Spleen (tissue), 13 donors: ENCODE data around the gene TBC1D32. TPM values are rescaled to one million over a fixed set of nuclear protein-coding genes. Genes with fewer than 3 reads are reported as not detected.
A peak's percentile ranks its signal among the peaks of the same experiment; 100 is the strongest.
"Not testable (repeated sequence)": the region's sequence is repeated elsewhere in the genome, so short reads cannot be mapped to it uniquely, and the experiment has no call there.

Experiments
- DNase-seq: peaks from one replicate; pipeline ENCODE4 v3.0.0-alpha.2; 2020
- H3K27ac ChIP-seq, 8 donors: fragments of 200-600 bp; sonication (generic) in 7 of 8; 1 replicate in 4 of 8; 2 replicates in 4 of 8; pipeline versions ENCODE4 v1.5.0 to v1.8.0; 2016 to 2021; ENCODE audit warnings: inconsistent platforms in 4 of 8, mild to moderate bottlenecking in 4 of 8, moderate library complexity in 1 of 8
- H3K27me3 ChIP-seq, 7 donors: fragments of 200-600 bp; sonication (generic) in 6 of 7; replicated peaks in 1 of 7; 1 replicate in 4 of 7; 2 replicates in 3 of 7; pipeline versions ENCODE4 v1.5.0 to v1.8.0; 2016 to 2021; ENCODE audit warnings: inconsistent platforms in 3 of 7, mild to moderate bottlenecking in 1 of 7
- H3K36me3 ChIP-seq, 6 donors: fragments of 200-600 bp; sonication (generic) in 5 of 6; 1 replicate in 4 of 6; 2 replicates in 2 of 6; pipeline versions ENCODE4 v1.5.0 to v1.8.0; 2016 to 2021; ENCODE audit warnings: inconsistent platforms in 2 of 6
- H3K4me1 ChIP-seq, 6 donors: fragments of 200-600 bp; sonication (generic) in 5 of 6; 1 replicate in 3 of 6; 2 replicates in 3 of 6; pipeline versions ENCODE4 v1.5.0 to v1.8.0; 2016 to 2021; ENCODE audit warnings: inconsistent platforms in 3 of 6
- H3K4me3 ChIP-seq, 8 donors: fragments of 200-600 bp; sonication (generic) in 7 of 8; 1 replicate in 4 of 8; 2 replicates in 4 of 8; pipeline versions ENCODE4 v1.5.0 to v1.8.0; 2016 to 2021; ENCODE audit warnings: inconsistent platforms in 4 of 8, mild to moderate bottlenecking in 4 of 8, moderate library complexity in 2 of 8
- H3K9me3 ChIP-seq, 8 donors: fragments of 200-600 bp; sonication (generic) in 7 of 8; 1 replicate in 4 of 8; 2 replicates in 4 of 8; pipeline versions ENCODE4 v1.5.0 to v1.8.0; 2016 to 2021; ENCODE audit warnings: inconsistent platforms in 4 of 8
- CTCF ChIP-seq, 11 experiments: fragments of 200-600 bp in 7 of 11; fragments of 450-650 bp in 4 of 11; sonication (generic) in 4 of 11; IDR thresholded peaks in 8 of 11; conservative IDR thresholded peaks in 3 of 11; 1 replicate in 7 of 11; 2 replicates in 4 of 11; pipeline versions ENCODE4 v1.4.0 to v1.8.0; 2016 to 2021; ENCODE audit warnings: antibody characterized with exemption in 11 of 11, inconsistent platforms in 4 of 11, mild to moderate bottlenecking in 1 of 11
- POLR2A ChIP-seq, 3 donors: fragments of 450-650 bp; IDR thresholded peaks; one replicate each; pipeline ENCODE4 v1.5.1; 2017; ENCODE audit warnings: antibody characterized with exemption in 3 of 3, mild to moderate bottlenecking in 1 of 3
- POLR2AphosphoS5 ChIP-seq, 3 donors: sonication (generic); formaldehyde crosslinking; IDR thresholded peaks; one replicate each; pipeline ENCODE4 v1.5.1; 2017; ENCODE audit warnings: antibody characterized with exemption in 3 of 3
- WGBS, 5 donors: extraction: QIAGEN DNeasy Blood & Tissue Kit in 3 of 5; methylation state at CpG; one replicate each; pipeline versions ENCODE4 v1.1.5 to v1.1.7; 2013 to 2018; 5-methylcytosine and 5-hydroxymethylcytosine counted together
- intact Hi-C: fragments of 100-400 bp; cut with DNase I; formaldehyde crosslinking; loops from one replicate; pipeline ENCODE4 v1.15.0; 2023; ENCODE audit warnings: low total_unique reads
- long read RNA-seq, 2 donors: transcript quantifications; one replicate each; lab custom pipeline, GENCODE V29; 2026
- polyA plus RNA-seq, 3 donors: library from polyadenylated mRNA; stranded (reverse); fragments of 200-250 nt; gene quantifications; one replicate each; pipeline ENCODE4 v1.2.1, GENCODE V29; 2013
- total RNA-seq, 7 donors: library from RNA; depleted of rRNA in 3 of 7; stranded (reverse); fragments of >200 nt in 3 of 7; fragmentation: NEBNext Ultra II Directional in 4 of 7; extraction: Animal tissue kit (Norgen Biotek cat#: 25700) in 4 of 7; gene quantifications; one replicate each; pipeline versions ENCODE4 v1.1.0 to v1.2.1, GENCODE V29; 2016 to 2021
- donor health status: healthy with polysubstance abuse.
- donor health status: DM: no; HTN: no; CAD: no; lungs with moderate emphysema.
- donor health status: DM: no; HTN: no; CAD: no.
- donor health status: Bipolar disorder and iron deficiency.
- donor health status: healthy.
- donor health status: DM: no; HTN: no; CAD: no.
- donor health status: DM: yes; HTN: yes; CAD: no.

Gene TBC1D32
- 10 to 100 TPM in 6 of 7 donors, 1 to 10 TPM in 1; 8.6 to 18.8 (median 12.8) TPM for total RNA-seq
- 1 to 10 TPM; 1.5 to 4.5 (median 1.6) TPM for polyA plus RNA-seq
- long read RNA-seq, donor 1: 0 reads
- long read RNA-seq, donor 2: 0 reads

GRCh38 chr6:121334299-121335086 lies at the start of gene TBC1D32:
TBC1D32 (minus strand) TSS chr6:121334480; CDS start chr6:121334430, 50 bp downstream.
- peak within 1 kb of the TSS; percentile 92 to 98 (median 96) for H3K27ac ChIP-seq
- intact Hi-C loops: no loop called here
- TF ChIP-seq CTCF (IDR thresholded peaks at IDR 0.05 in 8 of 11, conservative IDR thresholded peaks at IDR 0.05 in 3 of 11) (peak in 3 of 11 experiments; percentile 25 to 36 (median 36)), POLR2A (IDR thresholded peaks at IDR 0.05) (peak in 1 of 3 donors; percentile 5), POLR2AphosphoS5 (IDR thresholded peaks at IDR 0.05) (peak; percentile 88 to 90 (median 88))
- no peaks in the 10 kb centered on the region for H3K27me3 ChIP-seq
- no peaks in the 10 kb centered on the region for H3K9me3 ChIP-seq
- DNase-seq: peak; percentile 96
- H3K4me1 ChIP-seq: peaks cover 0 to 32% (median 17%) of the 10 kb centered on the region in 6 donors
- WGBS, 5 donors: 0% methylated on average over 47 to 52 of the region's 52 CpGs
- H3K36me3 ChIP-seq: peaks cover 0 to 5% (median 0%) of the 10 kb centered on the region in 6 donors
- H3K4me3 ChIP-seq: peak within 1 kb of the TSS; percentile 48 to 88 (median 70)

GRCh38 chr6:121383478-121383877 lies 49.2 kb upstream of the TBC1D32 start:
- H3K9me3 ChIP-seq: no peaks in the 10 kb centered on the region
- no peak overlapping the region for H3K27ac ChIP-seq
- H3K36me3 ChIP-seq: no peaks in the 10 kb centered on the region
- intact Hi-C loops: no loop called here
- H3K27me3 ChIP-seq: no peaks in the 10 kb centered on the region
- TF ChIP-seq POLR2AphosphoS5 (IDR thresholded peaks at IDR 0.05) (no peak), CTCF (IDR thresholded peaks at IDR 0.05 in 8 of 11, conservative IDR thresholded peaks at IDR 0.05 in 3 of 11) (no peak), POLR2A (IDR thresholded peaks at IDR 0.05) (no peak)
- WGBS, 5 donors: 29 to 58% (median 38%) methylated on average over 2 of the region's 2 CpGs
- no peak for DNase-seq
- H3K4me3 ChIP-seq: no peak overlapping the region
- H3K4me1 ChIP-seq: no peaks in the 10 kb centered on the region

- Histone ChIP-seq H3K27me3 (no peaks in the 10 kb centered on the region), H3K27ac (no peak overlapping the region), H3K4me1 (no peaks in the 10 kb centered on the region), H3K4me3 (no peak overlapping the region), H3K36me3 (no peaks in the 10 kb centered on the region), H3K9me3 (no peaks in the 10 kb centered on the region)
- DNase-seq: no peak
- TF ChIP-seq POLR2A (IDR thresholded peaks at IDR 0.05) (no peak), POLR2AphosphoS5 (IDR thresholded peaks at IDR 0.05) (no peak), CTCF (IDR thresholded peaks at IDR 0.05 in 8 of 11, conservative IDR thresholded peaks at IDR 0.05 in 3 of 11) (no peak)
- WGBS, 5 donors: 72 to 85% (median 80%) methylated on average over 3 of the region's 3 CpGs
- intact Hi-C loops: no loop called here
Observed at GRCh38 chr6:121382467-121383121, 48.3 kb upstream of the TBC1D32 start.

- WGBS, 5 donors: 86 to 92% (median 90%) methylated on average over 4 of the region's 4 CpGs
- H3K4me1 ChIP-seq: no peaks in the 10 kb centered on the region
- H3K27ac ChIP-seq: no peak overlapping the region
- peaks cover 0 to 25% (median 15%) of the 10 kb centered on the region in 8 donors for H3K9me3 ChIP-seq
- H3K27me3 ChIP-seq: no peaks in the 10 kb centered on the region
- TF ChIP-seq POLR2AphosphoS5 (IDR thresholded peaks at IDR 0.05): no peak
- no peak for TF ChIP-seq CTCF (IDR thresholded peaks at IDR 0.05 in 8 of 11, conservative IDR thresholded peaks at IDR 0.05 in 3 of 11)
- no peak for TF ChIP-seq POLR2A (IDR thresholded peaks at IDR 0.05)
- no peak overlapping the region for H3K4me3 ChIP-seq
- intact Hi-C loops: no loop called here
- no peak for DNase-seq
- no peaks in the 10 kb centered on the region for H3K36me3 ChIP-seq
Observed at GRCh38 chr6:121376411-121376810, 42.1 kb upstream of the TBC1D32 start.

- H3K36me3 ChIP-seq, H3K4me3 ChIP-seq, DNase-seq, intact Hi-C loops, H3K4me1 ChIP-seq, H3K27me3 ChIP-seq, H3K27ac ChIP-seq: not testable (repeated sequence)
- 87 to 100% (median 95%) methylated on average over 1 of the region's 1 CpG for WGBS, 5 donors
- peaks cover 0 to 25% (median 15%) of the 10 kb centered on the region in 8 donors for H3K9me3 ChIP-seq
Observed at GRCh38 chr6:121374219-121374618, 39.9 kb upstream of the TBC1D32 start.
